GM12878 (cell line): ENCODE results near the gene P2RX2.

ENCODE experiments used
- CTCF ChIP-seq, 3 experiments: IDR thresholded peaks in 2 of 3; conservative IDR thresholded peaks in 1 of 3; 2 replicates each; pipeline ENCODE4 v1.5.1; 2011; ENCODE audit warnings: low read depth in 3 of 3, low read length in 3 of 3, mild to moderate bottlenecking in 3 of 3, control low read depth in 2 of 3, moderate library complexity in 2 of 3, inconsistent platforms in 1 of 3, mixed read lengths in 1 of 3; ENCODE audit not compliant: control insufficient read depth in 2 of 3, insufficient read depth in 1 of 3; ENCODE audit errors: extremely low read depth in 1 of 3
- MXI1 ChIP-seq: fragments of 150-350 bp; IDR thresholded peaks from 2 replicates; pipeline ENCODE4 v1.6.1; 2011; ENCODE audit warnings: low read depth, mild to moderate bottlenecking, inconsistent platforms, low read length, improper control_type of control experiment
- REST ChIP-seq: IDR thresholded peaks from 2 replicates; pipeline ENCODE4 v1.6.1; 2012; ENCODE audit warnings: mild to moderate bottlenecking, low read depth, low read length
- YY1 ChIP-seq: IDR thresholded peaks from 2 replicates; pipeline ENCODE4 v1.6.1; 2011; ENCODE audit warnings: low read depth, mild to moderate bottlenecking, low read length
- ZNF274 ChIP-seq: IDR thresholded peaks from one replicate; pipeline ENCODE4 v1.8.0; 2011; ENCODE audit not compliant: insufficient read length, insufficient read depth

- TF ChIP-seq ZNF274 (no peak), YY1 (no peak), REST (no peak), MXI1 (no peak), CTCF (IDR thresholded peaks at IDR 0.05 in 2 of 3, conservative IDR thresholded peaks at IDR 0.05 in 1 of 3; ENCODE audit: control insufficient read depth in 2 of 3, extremely low read depth in 1 of 3, insufficient read depth in 1 of 3, low read depth in 3 of 3, low read length in 3 of 3) (no peak)
These were observed 33.0 kb downstream of the P2RX2 start for GRCh38 chr12:132651444-132652100.
